ENCODE results near the gene KANSL1. TPM values are rescaled to one million over a fixed set of nuclear protein-coding genes. Genes with fewer than 3 reads are reported as not detected.

The KANSL1 gene
- total RNA-seq, 1 donor = 63.2 TPM

- TF ChIP-seq, protein P1, sequence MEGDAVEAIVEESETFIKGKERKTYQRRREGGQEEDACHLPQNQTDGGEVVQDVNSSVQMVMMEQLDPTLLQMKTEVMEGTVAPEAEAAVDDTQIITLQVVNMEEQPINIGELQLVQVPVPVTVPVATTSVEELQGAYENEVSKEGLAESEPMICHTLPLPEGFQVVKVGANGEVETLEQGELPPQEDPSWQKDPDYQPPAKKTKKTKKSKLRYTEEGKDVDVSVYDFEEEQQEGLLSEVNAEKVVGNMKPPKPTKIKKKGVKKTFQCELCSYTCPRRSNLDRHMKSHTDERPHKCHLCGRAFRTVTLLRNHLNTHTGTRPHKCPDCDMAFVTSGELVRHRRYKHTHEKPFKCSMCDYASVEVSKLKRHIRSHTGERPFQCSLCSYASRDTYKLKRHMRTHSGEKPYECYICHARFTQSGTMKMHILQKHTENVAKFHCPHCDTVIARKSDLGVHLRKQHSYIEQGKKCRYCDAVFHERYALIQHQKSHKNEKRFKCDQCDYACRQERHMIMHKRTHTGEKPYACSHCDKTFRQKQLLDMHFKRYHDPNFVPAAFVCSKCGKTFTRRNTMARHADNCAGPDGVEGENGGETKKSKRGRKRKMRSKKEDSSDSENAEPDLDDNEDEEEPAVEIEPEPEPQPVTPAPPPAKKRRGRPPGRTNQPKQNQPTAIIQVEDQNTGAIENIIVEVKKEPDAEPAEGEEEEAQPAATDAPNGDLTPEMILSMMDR (IDR thresholded peaks at IDR 0.05; ENCODE audit: insufficient read depth, low read length) = no peak
- DNase-seq (ENCODE audit: low read depth) = no peak
- no peak overlapping the region for H3K4me3 ChIP-seq (ENCODE audit: low read depth, low read length)
Observed at GRCh38 chr17:46081018-46081320, 112.3 kb downstream of the KANSL1 start.

DNA sequence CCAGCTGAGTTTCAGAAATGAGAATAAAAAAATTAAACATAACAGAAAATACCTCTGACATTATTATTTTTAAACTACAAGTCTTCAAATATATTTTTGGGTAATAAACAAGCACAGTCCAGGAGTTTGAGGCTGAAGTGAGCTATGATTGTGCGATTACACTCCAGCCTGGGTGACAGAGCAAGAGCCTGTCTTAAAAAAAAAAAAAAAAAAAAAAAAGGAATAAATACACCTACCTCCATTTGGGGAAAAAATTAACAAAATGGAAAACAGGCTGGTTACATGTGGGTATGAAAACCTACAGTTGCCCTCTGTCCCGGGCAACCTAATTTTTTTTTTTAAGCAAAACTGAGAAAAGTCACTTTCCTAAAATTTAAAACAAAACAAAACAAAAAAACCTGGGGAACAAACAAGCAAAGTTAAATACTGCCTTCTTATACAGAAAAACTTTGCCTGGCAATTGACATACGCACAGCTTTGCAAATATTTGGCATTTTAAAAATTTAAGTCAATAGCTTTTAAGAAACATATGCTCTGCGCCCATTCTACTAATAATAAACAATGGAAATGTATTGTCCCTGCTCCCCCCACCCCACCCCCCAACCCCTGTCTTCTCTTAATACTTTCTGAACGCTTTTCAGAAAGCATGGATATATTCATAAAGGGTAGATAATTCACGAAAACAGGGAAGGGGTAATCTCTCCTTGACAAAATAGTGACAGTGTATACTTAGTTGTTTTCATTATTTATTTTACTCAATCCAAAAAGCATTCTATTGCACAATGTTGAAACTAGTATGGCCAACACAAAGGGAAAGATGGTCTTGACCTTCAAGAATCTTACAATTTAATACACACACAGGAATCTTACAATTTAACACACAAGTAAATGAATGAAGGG, 112.9 kb downstream of the KANSL1 start:
- TF ChIP-seq, protein P1 (IDR thresholded peaks at IDR 0.05; ENCODE audit: insufficient read depth, low read length) = no peak
- DNase-seq (ENCODE audit: low read depth) = no peak
- no peak overlapping the region for H3K4me3 ChIP-seq (ENCODE audit: low read depth, low read length)

- H3K4me3 ChIP-seq (ENCODE audit: low read depth, low read length) = no peak overlapping the region
- TF ChIP-seq, protein P1 (IDR thresholded peaks at IDR 0.05; ENCODE audit: insufficient read depth, low read length) = no peak
- DNase-seq (ENCODE audit: low read depth) = peak; percentile 23
Observed at GRCh38 chr17:46078675-46079074, 114.6 kb downstream of the KANSL1 start.

DNA sequence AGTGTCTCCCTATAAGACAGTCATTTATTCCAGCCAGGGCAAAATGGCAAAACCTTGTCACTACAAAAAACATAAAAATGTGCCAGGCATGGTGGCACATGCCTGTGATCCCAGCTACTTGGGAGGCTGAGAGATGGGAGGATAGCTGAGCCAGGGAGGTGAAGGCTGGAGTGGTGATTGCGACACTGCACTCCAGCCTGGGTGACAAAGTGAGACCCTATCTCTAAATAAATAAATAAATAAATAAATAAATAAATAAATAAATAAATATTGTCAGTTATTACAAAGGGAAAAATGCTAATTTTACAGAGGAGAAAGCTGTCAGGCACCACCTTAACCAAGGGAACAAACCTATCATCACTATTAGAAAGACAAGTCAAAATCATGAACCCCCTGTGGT, 118.7 kb downstream of the KANSL1 start:
- DNase-seq (ENCODE audit: low read depth) = no peak
- TF ChIP-seq, protein P1 (IDR thresholded peaks at IDR 0.05; ENCODE audit: insufficient read depth, low read length) = no peak
- no peak overlapping the region for H3K4me3 ChIP-seq (ENCODE audit: low read depth, low read length)

GRCh38 chr17:46072998-46073397, 120.2 kb downstream of the KANSL1 start:
- DNase-seq (ENCODE audit: low read depth) = peak; percentile 74
- no peak overlapping the region for H3K4me3 ChIP-seq (ENCODE audit: low read depth, low read length)
- TF ChIP-seq, protein P1 (IDR thresholded peaks at IDR 0.05; ENCODE audit: insufficient read depth, low read length) = no peak

DNA sequence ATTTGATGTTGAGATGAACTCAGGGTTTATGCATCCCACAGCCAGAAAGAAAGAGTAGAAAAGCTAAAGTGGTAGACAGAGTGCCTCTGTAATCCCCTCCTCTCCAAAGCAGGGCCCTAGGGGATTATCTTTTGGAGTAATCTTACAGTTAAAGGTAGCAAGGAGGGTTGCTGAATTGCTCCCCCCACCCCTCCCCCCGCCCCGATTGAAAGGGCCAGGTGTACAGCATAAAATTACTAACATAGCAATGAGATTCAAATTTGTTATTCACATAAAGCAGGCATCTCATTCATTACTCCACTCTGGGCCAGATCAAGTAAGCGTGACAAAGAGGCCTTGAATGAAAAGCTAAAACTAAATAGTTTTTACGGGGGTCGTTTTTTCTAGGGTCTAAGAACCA, 121.4 kb downstream of the KANSL1 start:
- H3K4me3 ChIP-seq (ENCODE audit: low read depth, low read length) = no peak overlapping the region
- no peak for DNase-seq (ENCODE audit: low read depth)
- TF ChIP-seq, protein P1 (IDR thresholded peaks at IDR 0.05; ENCODE audit: insufficient read depth, low read length) = no peak

Measured in fibroblast of the aortic adventitia (primary cell).